ENCODE measurements around the gene RAB31. TPM values are rescaled to one million over a fixed set of nuclear protein-coding genes. Genes with fewer than 3 reads are reported as not detected.

Gene RAB31
- total RNA-seq, 1 donor from 2014 or later: 18.9 TPM

GRCh38 chr18:9731380-9731779 lies 23.3 kb downstream of the RAB31 start:
- Mint-ChIP-seq H3K9me3 (no peaks in the 10 kb centered on the region), H3K27ac (ENCODE audit: unreplicated experiment) (peak overlapping the region; percentile 40), H3K36me3 (ENCODE audit: low read depth) (no peaks in the 10 kb centered on the region), H3K4me1 (peaks cover 4% of the 10 kb centered on the region), H3K27me3 (ENCODE audit: low read depth) (no peaks in the 10 kb centered on the region), H3K4me3 (no peak overlapping the region)
- DNase-seq (ENCODE audit: low read depth, low spot score): no peak
- no peak for TF ChIP-seq CTCF (conservative IDR thresholded peaks at IDR 0.05)

- Mint-ChIP-seq H3K27me3 (ENCODE audit: low read depth) (no peaks in the 10 kb centered on the region), H3K27ac (ENCODE audit: unreplicated experiment) (no peak overlapping the region), H3K36me3 (ENCODE audit: low read depth) (no peaks in the 10 kb centered on the region), H3K9me3 (no peaks in the 10 kb centered on the region), H3K4me1 (peaks cover 7% of the 10 kb centered on the region), H3K4me3 (no peak overlapping the region)
- TF ChIP-seq CTCF (conservative IDR thresholded peaks at IDR 0.05): no peak
- no peak for DNase-seq (ENCODE audit: low read depth, low spot score)
Measured at GRCh38 chr18:9732031-9732430, 23.9 kb downstream of the RAB31 start.

GRCh38 chr18:9734189-9734588 lies 26.1 kb downstream of the RAB31 start:
- no peaks in the 10 kb centered on the region for H3K36me3 Mint-ChIP-seq (ENCODE audit: low read depth)
- no peaks in the 10 kb centered on the region for H3K27me3 Mint-ChIP-seq (ENCODE audit: low read depth)
- H3K4me1 Mint-ChIP-seq: peaks cover 27% of the 10 kb centered on the region
- no peak overlapping the region for H3K4me3 Mint-ChIP-seq
- no peak for TF ChIP-seq CTCF (conservative IDR thresholded peaks at IDR 0.05)
- no peaks in the 10 kb centered on the region for H3K9me3 Mint-ChIP-seq
- DNase-seq (ENCODE audit: low read depth, low spot score): no peak
- H3K27ac Mint-ChIP-seq (ENCODE audit: unreplicated experiment): peak overlapping the region; percentile 54

GRCh38 chr18:9735238-9735637 lies 27.1 kb downstream of the RAB31 start:
- no peak for DNase-seq (ENCODE audit: low read depth, low spot score)
- no peak for TF ChIP-seq CTCF (conservative IDR thresholded peaks at IDR 0.05)
- no peak overlapping the region for H3K27ac Mint-ChIP-seq (ENCODE audit: unreplicated experiment)
- H3K4me1 Mint-ChIP-seq: peaks cover 37% of the 10 kb centered on the region
- H3K9me3 Mint-ChIP-seq: no peaks in the 10 kb centered on the region
- H3K36me3 Mint-ChIP-seq (ENCODE audit: low read depth): no peaks in the 10 kb centered on the region
- H3K27me3 Mint-ChIP-seq (ENCODE audit: low read depth): no peaks in the 10 kb centered on the region
- no peak overlapping the region for H3K4me3 Mint-ChIP-seq

- Mint-ChIP-seq H3K27me3 (ENCODE audit: low read depth) (no peaks in the 10 kb centered on the region), H3K27ac (ENCODE audit: unreplicated experiment) (no peak overlapping the region), H3K9me3 (no peaks in the 10 kb centered on the region), H3K4me1 (peaks cover 41% of the 10 kb centered on the region), H3K36me3 (ENCODE audit: low read depth) (no peaks in the 10 kb centered on the region), H3K4me3 (no peak overlapping the region)
- TF ChIP-seq CTCF (conservative IDR thresholded peaks at IDR 0.05): no peak
- no peak for DNase-seq (ENCODE audit: low read depth, low spot score)
Measured at GRCh38 chr18:9735879-9736278, 27.8 kb downstream of the RAB31 start.

All from neural crest cell (in vitro differentiated cells).